GM23248 (cell line): Measurements from ENCODE around the gene EYA3.

Experiments
- EZH2 ChIP-seq: fragments of 200-600 bp; sonication (generic); IDR thresholded peaks from 2 replicates; pipeline ENCODE4 v1.6.1; 2018; ENCODE audit warnings: antibody characterized with exemption, mild to moderate bottlenecking; ENCODE audit not compliant: insufficient read depth, poor library complexity, severe bottlenecking
- EZH2phosphoT487 ChIP-seq: fragments of 200-600 bp; sonication (generic); IDR thresholded peaks from 2 replicates; pipeline ENCODE4 v1.6.1; 2018; ENCODE audit warnings: antibody characterized with exemption, moderate library complexity, mild to moderate bottlenecking, low read depth; ENCODE audit not compliant: insufficient read depth

DNA sequence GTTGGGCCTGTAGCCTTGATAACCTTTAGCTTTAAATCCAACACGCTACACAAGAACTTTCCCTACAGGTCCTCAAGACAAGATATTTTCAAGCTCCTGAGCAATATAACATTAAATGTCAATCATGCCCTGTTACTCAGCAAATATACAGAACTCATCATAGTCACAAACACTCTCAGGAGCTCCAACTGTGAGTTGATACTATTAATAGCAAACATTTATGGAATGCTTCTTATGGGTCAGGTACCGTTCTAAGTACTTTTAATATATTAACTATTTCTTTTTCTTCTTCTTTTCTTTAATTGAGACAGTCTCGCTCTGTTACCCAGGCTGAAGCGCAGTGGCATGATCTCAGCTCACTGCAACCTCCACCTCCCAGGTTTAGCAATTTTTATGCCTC lies 10.1 kb downstream of the EYA3 start:
- TF ChIP-seq EZH2 (no peak), EZH2phosphoT487 (no peak)
